H1 (cell line): Measurements from ENCODE around the gene FAM8A1. TPM values are rescaled to one million over a fixed set of nuclear protein-coding genes. Genes with fewer than 3 reads are reported as not detected.

Experiments
- CTCF ChIA-PET: fragments of 300-600 bp; sonication (Branson Sonifier 250); formaldehyde crosslinking; loops from one replicate; lab custom pipeline; 2021; ENCODE audit not compliant: partially characterized antibody; lab: Charles Lee
- POLR2A ChIA-PET: fragments of 300-600 bp; sonication (Branson Sonifier 250); formaldehyde crosslinking; loops from one replicate; lab custom pipeline; 2021; ENCODE audit warnings: inconsistent platforms; ENCODE audit not compliant: partially characterized antibody; lab: Charles Lee
- DNase-seq, 2 experiments: peaks; one replicate each; pipeline versions ENCODE4 v3.0.0 to v3.0.0-alpha.2; 2010 to 2022; ENCODE audit warnings: low spot score in 2 of 2, low read depth in 1 of 2, mixed read lengths in 1 of 2
- FAIRE-seq: peaks from 2 replicates; lab custom pipeline; 2011; peaks lifted over from hg19 to GRCh38; lab: Jason Lieb, UNC
- H2AFZ ChIP-seq: 2 replicates; pipeline ENCODE4 v1.8.1; 2012; ENCODE audit warnings: low read length, inconsistent platforms
- H2AK5ac ChIP-seq: 2 replicates; pipeline ENCODE4 v1.6.1; 2013; ENCODE audit warnings: low read depth, low read length
- H2BK120ac ChIP-seq: replicated peaks from 2 replicates; pipeline ENCODE3; 2013; ENCODE audit warnings: low read depth, low read length, inconsistent platforms
- H2BK12ac ChIP-seq: 2 replicates; pipeline ENCODE4 v1.6.1; 2013; ENCODE audit warnings: low read depth, low read length
- H2BK15ac ChIP-seq: 2 replicates; pipeline ENCODE4 v1.6.1; 2013; ENCODE audit warnings: low read length
- H2BK20ac ChIP-seq: 2 replicates; pipeline ENCODE4 v1.6.1; 2013; ENCODE audit warnings: low read length
- H2BK5ac ChIP-seq: 2 replicates; pipeline ENCODE4 v1.6.1; 2013; ENCODE audit warnings: low read depth, low read length
- H3K14ac ChIP-seq: 2 replicates; pipeline ENCODE4 v1.6.1; 2013; ENCODE audit warnings: inconsistent platforms; ENCODE audit not compliant: insufficient read length
- H3K18ac ChIP-seq: 2 replicates; pipeline ENCODE4 v1.6.1; 2013; ENCODE audit warnings: low read length; ENCODE audit errors: extremely low read depth
- H3K23ac ChIP-seq: 2 replicates; pipeline ENCODE4 v1.6.1; 2013; ENCODE audit warnings: inconsistent platforms; ENCODE audit not compliant: insufficient read length
- H3K23me2 ChIP-seq: 2 replicates; pipeline ENCODE4 v1.6.1; 2013; ENCODE audit warnings: low read depth, low read length
- H3K27ac ChIP-seq: 2 replicates; pipeline ENCODE4 v1.6.1; 2011; ENCODE audit warnings: low read depth, low read length, inconsistent platforms
- H3K27me3 ChIP-seq, 4 experiments: replicated peaks in 1 of 4; 1 replicate in 1 of 4; 2 replicates in 3 of 4; pipeline versions ENCODE4 v1.6.1 to v1.8.1; 2011 to 2013; ENCODE audit warnings: low read length in 3 of 4, mild to moderate bottlenecking in 3 of 4, inconsistent platforms in 2 of 4, mixed read lengths in 2 of 4, moderate library complexity in 1 of 4; ENCODE audit not compliant: control insufficient read depth in 3 of 4, insufficient read depth in 3 of 4; ENCODE audit errors: extremely low read depth in 1 of 4
- H3K36me3 ChIP-seq, 4 experiments: 2 replicates each; pipeline versions ENCODE4 v1.6.1 to v1.8.1; 2011 to 2013; ENCODE audit warnings: mild to moderate bottlenecking in 4 of 4, low read length in 3 of 4, moderate library complexity in 2 of 4, control low read depth in 1 of 4, inconsistent platforms in 1 of 4; ENCODE audit not compliant: insufficient read depth in 4 of 4, control insufficient read depth in 2 of 4
- H3K4ac ChIP-seq: replicated peaks from 2 replicates; pipeline ENCODE3; 2013; ENCODE audit warnings: low read length, low read depth, mixed read lengths, inconsistent platforms; ENCODE audit not compliant: insufficient read length
- H3K4me1 ChIP-seq, 4 experiments: replicated peaks in 1 of 4; 1 replicate in 1 of 4; 2 replicates in 3 of 4; pipeline versions ENCODE4 v1.6.1 to v1.8.1; 2011 to 2013; ENCODE audit warnings: low read length in 3 of 4, inconsistent platforms in 2 of 4, mixed read lengths in 1 of 4; ENCODE audit not compliant: insufficient read depth in 4 of 4, control insufficient read depth in 3 of 4
- H3K4me2 ChIP-seq, 2 experiments: 2 replicates each; pipeline versions ENCODE4 v1.6.1 to v1.8.1; 2011 to 2013; ENCODE audit warnings: low read depth in 2 of 2, low read length in 2 of 2, control low read depth in 1 of 2, inconsistent platforms in 1 of 2, mild to moderate bottlenecking in 1 of 2; ENCODE audit not compliant: insufficient read depth in 1 of 2
- H3K4me3 ChIP-seq, 4 experiments: fragments of 200-600, 300-600 bp in 1 of 4; sonication (generic), shearing (Covaris generic), sonication (Bioruptor Twin) in 1 of 4; 2 replicates each; pipeline versions ENCODE4 v1.5.1 to v1.8.1; 2011 to 2016; ENCODE audit warnings: low read length in 4 of 4, low read depth in 3 of 4, control low read depth in 2 of 4, inconsistent platforms in 2 of 4, mild to moderate bottlenecking in 2 of 4, mixed read lengths in 1 of 4, moderate library complexity in 1 of 4; ENCODE audit not compliant: insufficient read depth in 2 of 4; ENCODE audit errors: extremely low read depth in 1 of 4
- H3K56ac ChIP-seq: replicated peaks from 2 replicates; pipeline ENCODE3; 2013; ENCODE audit warnings: low read depth, mild to moderate bottlenecking, mixed read lengths, low read length, inconsistent platforms; ENCODE audit not compliant: insufficient read length
- H3K79me1 ChIP-seq: 2 replicates; pipeline ENCODE4 v1.6.1; 2013; ENCODE audit warnings: low read depth, low read length, control low read depth
- H3K79me2 ChIP-seq, 2 experiments: 2 replicates each; pipeline versions ENCODE4 v1.6.1 to v1.8.1; 2012 to 2013; ENCODE audit warnings: low read length in 2 of 2, mild to moderate bottlenecking in 2 of 2, inconsistent platforms in 1 of 2; ENCODE audit not compliant: insufficient read depth in 2 of 2, control insufficient read depth in 1 of 2
- H3K9ac ChIP-seq, 4 experiments: replicated peaks in 1 of 4; 1 replicate in 1 of 4; 2 replicates in 3 of 4; pipeline versions ENCODE4 v1.6.1 to v1.8.1; 2011 to 2013; ENCODE audit warnings: low read depth in 3 of 4, low read length in 3 of 4, control low read depth in 2 of 4, mild to moderate bottlenecking in 2 of 4, moderate library complexity in 2 of 4, inconsistent platforms in 1 of 4; ENCODE audit errors: extremely low read depth in 1 of 4
- H3K9me3 ChIP-seq, 2 experiments: 2 replicates each; pipeline versions ENCODE4 v1.6.1 to v1.8.1; 2012 to 2013; ENCODE audit warnings: mild to moderate bottlenecking in 2 of 2, moderate library complexity in 2 of 2, control low read depth in 1 of 2, inconsistent platforms in 1 of 2, low read depth in 1 of 2, low read length in 1 of 2, mixed read lengths in 1 of 2; ENCODE audit not compliant: insufficient read depth in 2 of 2
- H4K20me1 ChIP-seq, 2 experiments: replicated peaks in 1 of 2; 2 replicates each; pipeline versions ENCODE3 to v1.8.1; 2011 to 2013; ENCODE audit warnings: inconsistent platforms in 2 of 2, low read length in 2 of 2, mild to moderate bottlenecking in 1 of 2; ENCODE audit not compliant: insufficient read depth in 2 of 2, control insufficient read depth in 1 of 2
- H4K5ac ChIP-seq: 2 replicates; pipeline ENCODE4 v1.6.1; 2013; ENCODE audit warnings: low read length, low read depth, mixed read lengths, inconsistent platforms; ENCODE audit not compliant: insufficient read length
- H4K8ac ChIP-seq: 2 replicates; pipeline ENCODE4 v1.8.0; 2013; ENCODE audit warnings: mild to moderate bottlenecking, moderate library complexity, low read length, inconsistent platforms; ENCODE audit not compliant: insufficient read depth; ENCODE audit errors: extremely low read depth
- H4K91ac ChIP-seq: replicated peaks from 2 replicates; pipeline ENCODE3; 2013; ENCODE audit warnings: low read length, mixed read lengths, inconsistent platforms; ENCODE audit not compliant: insufficient read length
- CBX8 ChIP-seq: fragments of 300-800, 300-1000 bp; sonication (generic); IDR thresholded peaks from 2 replicates; pipeline ENCODE4 v1.7.1; 2016; ENCODE audit warnings: low read depth, low read length, borderline replicate concordance
- EP300 ChIP-seq, 2 experiments: IDR thresholded peaks; 1 replicate in 1 of 2; 2 replicates in 1 of 2; pipeline ENCODE4 v1.6.1; 2011 to 2012; ENCODE audit warnings: low read depth in 2 of 2, low read length in 2 of 2, mild to moderate bottlenecking in 2 of 2, borderline replicate concordance in 1 of 2, inconsistent platforms in 1 of 2, moderate library complexity in 1 of 2
- RFX5 ChIP-seq: IDR thresholded peaks from 2 replicates; pipeline ENCODE4 v1.6.1; 2011; ENCODE audit warnings: low read depth, low read length, improper control_type of control experiment, borderline replicate concordance
- SRF ChIP-seq: IDR thresholded peaks from 2 replicates; pipeline ENCODE4 v1.6.1; 2011; ENCODE audit warnings: mild to moderate bottlenecking, low read depth, low read length, moderate library complexity
- TAF1 ChIP-seq: IDR thresholded peaks from 2 replicates; pipeline ENCODE4 v1.6.1; 2011; ENCODE audit warnings: mild to moderate bottlenecking, low read depth, low read length
- TBP ChIP-seq: IDR thresholded peaks from 2 replicates; pipeline ENCODE4 v1.6.1; 2011; ENCODE audit warnings: low read depth, low read length, improper control_type of control experiment
- TEAD4 ChIP-seq: IDR thresholded peaks from 2 replicates; pipeline ENCODE4 v1.6.1; 2012; ENCODE audit warnings: low read depth, low read length, inconsistent platforms, mixed read lengths
- whole genome bisulfite sequencing, 2 experiments: shearing (Covaris generic) in 1 of 2; methylation state at CpG; one replicate each; pipeline versions ENCODE4 v1.1.6 to v1.1.7; 2013 to 2015; ENCODE audit warnings: low lambda C conversion rate in 2 of 2, mixed read lengths in 2 of 2, inconsistent platforms in 1 of 2, low coverage in 1 of 2, missing lambda C conversion rate in 1 of 2; ENCODE audit not compliant: insufficient replicate concordance in 2 of 2, insufficient coverage in 1 of 2, insufficient read length in 1 of 2; ENCODE audit errors: extremely low coverage in 1 of 2, missing lambda C conversion rate in 1 of 2; 5-methylcytosine and 5-hydroxymethylcytosine counted together
- polyA plus RNA-seq, 7 experiments: library from polyadenylated mRNA; depleted of rRNA in 3 of 7; stranded (reverse) in 5 of 7; unstranded in 2 of 7; fragments of >200 nt in 5 of 7; fragments of 200-250 nt in 2 of 7; gene quantifications; 1 replicate in 5 of 7; 2 replicates in 1 of 7; 4 replicates in 1 of 7; pipeline versions ENCODE4 v1.2.1 to v1.2.3, GENCODE V29; 2011 to 2013; ENCODE audit warnings: missing spikeins in 2 of 7, mixed read lengths in 2 of 7
- total RNA-seq: library from RNA; stranded (reverse); fragmentation: NEBNext Ultra II Directional; extraction: Animal tissue kit (Norgen Biotek cat#: 25700); gene quantifications from 2 replicates; pipeline ENCODE4 v1.2.1, GENCODE V29; 2021
- TF ChIP-seq, protein P1 (sequence below): IDR thresholded peaks from 2 replicates; pipeline ENCODE4 v1.6.1; 2012; ENCODE audit warnings: inconsistent platforms
- TF ChIP-seq, protein P2 (sequence below): IDR thresholded peaks from 2 replicates; pipeline ENCODE4 v1.6.1; 2012; ENCODE audit warnings: low read length, inconsistent platforms

The FAM8A1 gene
- total and polyA plus RNA-seq, 2 of the 8 experiments (the other 6 are each of a cell fraction or from before 2014, with no cell fraction given), result 3.4 to 9.2 TPM

DNA sequence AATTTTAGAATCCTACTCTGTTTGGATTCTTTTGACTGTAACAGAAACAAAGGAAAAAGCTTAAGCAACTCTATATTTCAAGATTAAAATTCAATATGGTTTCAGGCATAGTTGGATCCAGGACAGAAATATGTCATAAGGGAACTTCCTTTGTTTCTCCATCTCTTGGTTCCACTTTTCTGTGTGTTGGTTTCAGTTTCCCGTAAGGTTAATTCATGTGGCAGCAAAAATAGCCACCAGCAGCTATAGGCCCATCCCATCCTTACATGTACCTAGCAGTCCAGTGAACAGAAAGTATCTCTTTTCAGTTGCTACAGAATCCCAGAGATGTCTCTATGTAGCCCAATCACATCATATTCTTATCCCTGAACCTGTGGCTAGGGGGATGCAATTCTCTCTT, 8.8 kb upstream of the FAM8A1 start:
- Histone ChIP-seq H3K4me2 (no peak overlapping the region), H4K20me1 (no peaks in the 10 kb centered on the region), H3K79me2 (no peaks in the 10 kb centered on the region), H3K4me3 (no peak overlapping the region), H3K14ac (no peak overlapping the region), H3K79me1 (no peaks in the 10 kb centered on the region), H4K91ac (no peak overlapping the region), H3K18ac (no peak overlapping the region), H2BK5ac (no peak overlapping the region), H2BK120ac (no peak overlapping the region), H4K5ac (no peak overlapping the region), H3K27me3 (no peaks in the 10 kb centered on the region), H4K8ac (no peak overlapping the region), H2AK5ac (no peak overlapping the region), H2BK20ac (no peak overlapping the region), H3K23me2 (peaks cover 3% of the 10 kb centered on the region; the same call in 1 of the 2 replicates), H3K36me3 (no peaks in the 10 kb centered on the region), H3K4me1 (no peaks in the 10 kb centered on the region), H3K4ac (no peak overlapping the region), H2BK15ac (no peak overlapping the region), H3K9me3 (no peaks in the 10 kb centered on the region), H3K27ac (no peak overlapping the region), H3K9ac (no peak overlapping the region), H3K56ac (no peak overlapping the region), H2AFZ (no peak overlapping the region), H2BK12ac (no peak overlapping the region), H3K23ac (no peak overlapping the region)
- DNase-seq (no peak), FAIRE-seq (no peak)
- ChIA-PET POLR2A (interaction anchor here (2.6 kb wide), 1 partner anchor 9 kb away, joined by 11 read pairs; the partner anchor contains the start of gene FAM8A1), CTCF (interaction anchor here (1.5 kb wide), 1 partner anchor 9 kb away, joined by 5 read pairs; the partner anchor contains the start of gene FAM8A1)
- TF ChIP-seq, protein P1, sequence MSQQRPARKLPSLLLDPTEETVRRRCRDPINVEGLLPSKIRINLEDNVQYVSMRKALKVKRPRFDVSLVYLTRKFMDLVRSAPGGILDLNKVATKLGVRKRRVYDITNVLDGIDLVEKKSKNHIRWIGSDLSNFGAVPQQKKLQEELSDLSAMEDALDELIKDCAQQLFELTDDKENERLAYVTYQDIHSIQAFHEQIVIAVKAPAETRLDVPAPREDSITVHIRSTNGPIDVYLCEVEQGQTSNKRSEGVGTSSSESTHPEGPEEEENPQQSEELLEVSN, result no peak
- no peak for TF ChIP-seq SRF
- no peak for TF ChIP-seq RFX5
- no peak for TF ChIP-seq TAF1
- TF ChIP-seq TBP, result no peak
- no peak for TF ChIP-seq CBX8
- TF ChIP-seq, protein P2, sequence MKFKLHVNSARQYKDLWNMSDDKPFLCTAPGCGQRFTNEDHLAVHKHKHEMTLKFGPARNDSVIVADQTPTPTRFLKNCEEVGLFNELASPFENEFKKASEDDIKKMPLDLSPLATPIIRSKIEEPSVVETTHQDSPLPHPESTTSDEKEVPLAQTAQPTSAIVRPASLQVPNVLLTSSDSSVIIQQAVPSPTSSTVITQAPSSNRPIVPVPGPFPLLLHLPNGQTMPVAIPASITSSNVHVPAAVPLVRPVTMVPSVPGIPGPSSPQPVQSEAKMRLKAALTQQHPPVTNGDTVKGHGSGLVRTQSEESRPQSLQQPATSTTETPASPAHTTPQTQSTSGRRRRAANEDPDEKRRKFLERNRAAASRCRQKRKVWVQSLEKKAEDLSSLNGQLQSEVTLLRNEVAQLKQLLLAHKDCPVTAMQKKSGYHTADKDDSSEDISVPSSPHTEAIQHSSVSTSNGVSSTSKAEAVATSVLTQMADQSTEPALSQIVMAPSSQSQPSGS, result no peak
- no peak for TF ChIP-seq EP300 (IDR thresholded peaks at IDR 0.05; ENCODE audit: borderline replicate concordance in 1 of 2, low read depth in 2 of 2, low read length in 2 of 2)
- TF ChIP-seq TEAD4, result no peak
- 80% methylated on average over 1 of the region's 1 CpG; no CpG with 5 or more reads in 1 of the 2 experiments for WGBS, 2 experiments
